Measurements from ENCODE around the gene PILRA. TPM values are rescaled to one million over a fixed set of nuclear protein-coding genes. Genes with fewer than 3 reads are reported as not detected.
"Not testable (repeated sequence)": the region's sequence is repeated elsewhere in the genome, so short reads cannot be mapped to it uniquely, and the experiment has no call there.

The PILRA gene
- total RNA-seq, 2 donors from 2014 or later = 2.1 to 12.8 TPM

DNA sequence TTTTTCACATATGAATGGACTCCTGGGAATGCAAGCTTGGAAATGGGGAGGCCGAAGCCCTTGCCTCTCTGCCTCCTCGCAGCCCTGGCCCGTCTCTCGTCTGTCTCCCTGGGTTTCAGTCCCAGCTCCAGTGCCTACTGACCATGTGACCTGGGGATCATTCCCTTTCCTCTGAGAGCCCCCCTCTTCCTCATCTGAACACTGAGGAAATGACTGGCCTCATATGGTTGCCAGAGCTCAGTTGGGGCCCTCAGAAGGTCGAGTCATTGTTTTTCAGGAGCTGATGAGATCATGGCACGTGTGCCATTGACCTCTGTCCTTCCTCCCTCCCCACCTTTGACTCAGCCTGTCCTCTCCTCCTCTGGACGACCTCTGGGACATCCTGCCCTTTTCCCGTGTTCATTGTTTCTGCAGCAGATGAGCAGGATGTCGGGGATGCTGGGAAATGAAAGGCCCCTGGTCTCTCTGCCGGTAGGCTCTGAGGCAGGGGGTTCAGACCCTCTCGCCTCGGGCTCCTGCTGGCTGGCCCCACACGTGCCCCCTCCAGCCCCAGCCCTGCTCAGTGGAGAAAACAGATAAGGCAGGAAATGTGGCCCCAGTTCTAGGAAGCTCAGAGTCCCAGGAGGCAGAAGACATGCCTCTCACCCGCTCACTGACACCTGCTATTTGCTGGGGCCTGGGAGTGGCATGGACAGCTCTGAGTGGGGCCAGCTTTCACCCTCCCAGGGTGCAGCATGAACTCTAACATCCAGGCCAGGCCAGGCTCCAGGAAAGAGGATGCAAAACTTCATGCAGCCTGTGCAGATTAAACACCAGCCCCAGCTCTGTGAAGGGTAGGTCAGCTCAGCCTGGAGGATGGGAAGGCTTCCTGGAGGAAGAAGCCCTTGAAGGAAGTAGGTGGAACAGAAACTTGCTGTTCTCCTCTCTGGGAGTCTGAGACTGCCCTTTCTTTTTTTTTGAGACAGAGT lies 71.3 kb downstream of the PILRA start:
- H3K4me1 ChIP-seq (ENCODE audit: control insufficient read depth, insufficient read depth, low read length) = no peaks in the 10 kb centered on the region
- no peak overlapping the region for H3K9ac ChIP-seq (ENCODE audit: extremely low read depth, low read length, poor library complexity, severe bottlenecking)
- peaks cover 5% of the 10 kb centered on the region for H3K4me1 Mint-ChIP-seq
- H3K36me3 Mint-ChIP-seq (ENCODE audit: low read depth) = no peaks in the 10 kb centered on the region
- DNase-seq = peak; percentile 57
- peak overlapping the region; percentile 62 for H3K27ac Mint-ChIP-seq
- H3K4me3 Mint-ChIP-seq = no peak overlapping the region
- no peaks in the 10 kb centered on the region for H3K9me3 ChIP-seq (ENCODE audit: control insufficient read depth, low read length)
- peak overlapping the region; percentile 41 for H3K27ac ChIP-seq (ENCODE audit: low read depth, low read length)
- H3K4me3 ChIP-seq (ENCODE audit: low read length) = no peak overlapping the region
- TF ChIP-seq, protein P1, sequence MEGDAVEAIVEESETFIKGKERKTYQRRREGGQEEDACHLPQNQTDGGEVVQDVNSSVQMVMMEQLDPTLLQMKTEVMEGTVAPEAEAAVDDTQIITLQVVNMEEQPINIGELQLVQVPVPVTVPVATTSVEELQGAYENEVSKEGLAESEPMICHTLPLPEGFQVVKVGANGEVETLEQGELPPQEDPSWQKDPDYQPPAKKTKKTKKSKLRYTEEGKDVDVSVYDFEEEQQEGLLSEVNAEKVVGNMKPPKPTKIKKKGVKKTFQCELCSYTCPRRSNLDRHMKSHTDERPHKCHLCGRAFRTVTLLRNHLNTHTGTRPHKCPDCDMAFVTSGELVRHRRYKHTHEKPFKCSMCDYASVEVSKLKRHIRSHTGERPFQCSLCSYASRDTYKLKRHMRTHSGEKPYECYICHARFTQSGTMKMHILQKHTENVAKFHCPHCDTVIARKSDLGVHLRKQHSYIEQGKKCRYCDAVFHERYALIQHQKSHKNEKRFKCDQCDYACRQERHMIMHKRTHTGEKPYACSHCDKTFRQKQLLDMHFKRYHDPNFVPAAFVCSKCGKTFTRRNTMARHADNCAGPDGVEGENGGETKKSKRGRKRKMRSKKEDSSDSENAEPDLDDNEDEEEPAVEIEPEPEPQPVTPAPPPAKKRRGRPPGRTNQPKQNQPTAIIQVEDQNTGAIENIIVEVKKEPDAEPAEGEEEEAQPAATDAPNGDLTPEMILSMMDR (conservative IDR thresholded peaks at IDR 0.05) = no peak
- H3K9me3 Mint-ChIP-seq = no peaks in the 10 kb centered on the region
- H3K36me3 ChIP-seq (ENCODE audit: control insufficient read depth, insufficient read depth, low read length) = no peaks in the 10 kb centered on the region
- H3K27me3 Mint-ChIP-seq (ENCODE audit: insufficient read depth) = no peaks in the 10 kb centered on the region
- H3K27me3 ChIP-seq (ENCODE audit: control insufficient read depth, insufficient read depth, low read length, poor library complexity, severe bottlenecking) = no peaks in the 10 kb centered on the region
- 62 to 78% methylated on average over 9 to 14 of the region's 14 CpGs for WGBS, 2 experiments (ENCODE audit: insufficient coverage in 1 of 2, insufficient read length in 1 of 2)

DNA sequence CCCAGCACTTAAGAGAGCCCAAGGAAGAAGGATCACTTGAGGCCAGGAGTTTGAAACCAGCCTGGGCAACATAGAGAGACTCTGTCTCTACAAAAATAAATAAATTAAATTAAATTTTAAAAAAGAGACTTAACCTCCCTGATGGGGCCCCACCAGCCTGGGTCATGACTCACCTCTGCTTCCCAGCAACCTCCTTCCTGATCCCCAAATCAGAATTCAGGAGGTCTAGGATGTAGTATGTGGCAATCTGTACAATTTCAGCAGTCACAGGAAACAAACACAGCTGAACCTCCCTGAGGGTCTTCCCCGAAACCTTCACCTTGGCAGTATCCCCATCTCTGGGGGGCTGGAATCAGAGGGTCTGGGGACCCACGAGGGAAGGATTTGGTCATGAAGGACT lies 72.8 kb downstream of the PILRA start:
- H3K4me1 Mint-ChIP-seq = peaks cover 5% of the 10 kb centered on the region
- Histone ChIP-seq H3K9ac (ENCODE audit: extremely low read depth, low read length, poor library complexity, severe bottlenecking) (no peak overlapping the region), H3K4me3 (ENCODE audit: low read length) (no peak overlapping the region), H3K27ac (ENCODE audit: low read depth, low read length) (no peak overlapping the region), H3K9me3 (ENCODE audit: control insufficient read depth, low read length) (no peaks in the 10 kb centered on the region), H3K36me3 (ENCODE audit: control insufficient read depth, insufficient read depth, low read length) (no peaks in the 10 kb centered on the region), H3K27me3 (ENCODE audit: control insufficient read depth, insufficient read depth, low read length, poor library complexity, severe bottlenecking) (no peaks in the 10 kb centered on the region), H3K4me1 (ENCODE audit: control insufficient read depth, insufficient read depth, low read length) (no peaks in the 10 kb centered on the region)
- H3K9me3 Mint-ChIP-seq = no peaks in the 10 kb centered on the region
- H3K36me3 Mint-ChIP-seq (ENCODE audit: low read depth) = no peaks in the 10 kb centered on the region
- TF ChIP-seq, protein P1 (conservative IDR thresholded peaks at IDR 0.05) = peak; percentile 11
- H3K4me3 Mint-ChIP-seq = no peak overlapping the region
- no peaks in the 10 kb centered on the region for H3K27me3 Mint-ChIP-seq (ENCODE audit: insufficient read depth)
- H3K27ac Mint-ChIP-seq = peak overlapping the region; percentile 74
- DNase-seq = no peak
- WGBS, 2 experiments (ENCODE audit: insufficient coverage in 1 of 2, insufficient read length in 1 of 2) = 91 to 93% methylated on average over 2 of the region's 2 CpGs

DNA sequence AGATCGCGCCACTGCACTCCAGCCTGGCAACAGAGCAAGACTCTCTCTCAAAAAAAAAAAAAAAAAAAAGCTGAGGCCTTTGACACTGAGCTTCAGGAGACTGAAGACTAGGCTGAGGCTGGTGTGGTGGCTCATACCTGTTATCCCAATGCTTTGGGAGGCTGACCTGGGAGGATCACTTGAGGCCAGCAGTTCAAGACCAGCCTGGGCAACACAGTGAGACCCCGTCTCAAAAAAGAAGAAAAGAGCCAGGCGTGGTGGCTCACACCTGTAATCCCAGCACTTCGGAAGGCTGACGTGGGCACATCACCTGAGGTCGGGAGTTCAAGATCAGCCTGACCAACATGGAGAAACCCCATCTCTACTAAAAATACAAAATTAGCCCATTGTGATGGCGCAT lies 74.1 kb downstream of the PILRA start:
- not testable (repeated sequence) for H3K27ac Mint-ChIP-seq; H3K27me3 Mint-ChIP-seq (ENCODE audit: insufficient read depth); DNase-seq; H3K36me3 ChIP-seq (ENCODE audit: control insufficient read depth, insufficient read depth, low read length); H3K27me3 ChIP-seq (ENCODE audit: control insufficient read depth, insufficient read depth, low read length, poor library complexity, severe bottlenecking); H3K4me1 ChIP-seq (ENCODE audit: control insufficient read depth, insufficient read depth, low read length); H3K27ac ChIP-seq (ENCODE audit: low read depth, low read length); H3K4me1 Mint-ChIP-seq; H3K36me3 Mint-ChIP-seq (ENCODE audit: low read depth); H3K9ac ChIP-seq (ENCODE audit: extremely low read depth, low read length, poor library complexity, severe bottlenecking); H3K9me3 ChIP-seq (ENCODE audit: control insufficient read depth, low read length); H3K9me3 Mint-ChIP-seq; H3K4me3 Mint-ChIP-seq; H3K4me3 ChIP-seq (ENCODE audit: low read length)
- WGBS, 2 experiments (ENCODE audit: insufficient coverage in 1 of 2, insufficient read length in 1 of 2) = 82 to 90% methylated on average over 7 to 8 of the region's 8 CpGs
